ENCODE data around the gene TACO1.

TACO1 gene

GRCh38 chr17:63640038-63640437 is 39.3 kb downstream of the TACO1 start:
- DNase-seq (ENCODE audit: low spot score), result no peak

GRCh38 chr17:63641692-63642448 is 41.2 kb downstream of the TACO1 start:
- DNase-seq (ENCODE audit: low spot score), result no peak

- DNase-seq (ENCODE audit: low spot score), result no peak
Measured at GRCh38 chr17:63644846-63645245, 44.2 kb downstream of the TACO1 start.

- peak; percentile 45 for DNase-seq (ENCODE audit: low spot score)
Measured at GRCh38 chr17:63645775-63646487, 45.2 kb downstream of the TACO1 start.

DNA sequence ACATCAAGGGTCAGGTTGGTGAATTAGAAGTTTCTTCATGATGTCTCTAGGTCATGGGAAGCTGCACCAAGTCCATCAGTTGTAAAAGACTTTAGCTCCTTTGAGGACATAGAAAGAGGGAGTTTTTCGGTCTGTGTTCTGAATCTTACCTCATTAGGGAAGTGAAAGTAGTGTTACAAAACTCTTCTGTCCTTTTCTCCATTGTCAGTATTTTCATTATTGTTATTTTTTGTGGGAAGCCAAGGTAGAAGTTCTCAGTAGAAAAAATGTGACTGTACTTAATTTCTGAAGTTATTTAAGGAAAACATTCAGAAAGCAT is 45.8 kb downstream of the TACO1 start:
- DNase-seq (ENCODE audit: low spot score), result no peak

- DNase-seq (ENCODE audit: low spot score), result peak; percentile 52
Measured at GRCh38 chr17:63647065-63647725, 46.5 kb downstream of the TACO1 start.

- no peak for DNase-seq (ENCODE audit: low spot score)
Measured at GRCh38 chr17:63647936-63648335, 47.2 kb downstream of the TACO1 start.

- DNase-seq (ENCODE audit: low spot score), result no peak
Measured at GRCh38 chr17:63649813-63650212, 49.1 kb downstream of the TACO1 start.

GRCh38 chr17:63652106-63652505 is 51.4 kb downstream of the TACO1 start:
- no peak for DNase-seq (ENCODE audit: low spot score)

DNA sequence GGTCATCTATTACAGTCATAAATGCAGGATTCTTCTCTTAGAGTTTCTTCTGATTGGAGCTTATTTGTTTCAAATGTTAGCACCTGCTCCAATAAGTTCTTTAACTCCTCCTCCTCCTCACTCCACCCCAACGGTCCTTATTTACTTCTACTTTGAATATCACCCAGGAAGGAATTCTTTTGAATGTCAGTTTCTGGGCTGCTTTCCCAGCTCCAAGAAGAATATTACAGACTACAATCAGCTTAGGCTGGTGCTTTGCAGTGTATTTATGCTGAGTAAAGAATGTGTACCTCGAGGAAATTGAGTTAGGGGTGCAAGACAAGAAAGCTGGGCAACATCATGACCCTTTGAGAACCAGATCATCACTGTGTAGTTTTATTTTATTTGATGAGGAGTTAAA is 52.4 kb downstream of the TACO1 start:
- DNase-seq (ENCODE audit: low spot score), result no peak

DNA sequence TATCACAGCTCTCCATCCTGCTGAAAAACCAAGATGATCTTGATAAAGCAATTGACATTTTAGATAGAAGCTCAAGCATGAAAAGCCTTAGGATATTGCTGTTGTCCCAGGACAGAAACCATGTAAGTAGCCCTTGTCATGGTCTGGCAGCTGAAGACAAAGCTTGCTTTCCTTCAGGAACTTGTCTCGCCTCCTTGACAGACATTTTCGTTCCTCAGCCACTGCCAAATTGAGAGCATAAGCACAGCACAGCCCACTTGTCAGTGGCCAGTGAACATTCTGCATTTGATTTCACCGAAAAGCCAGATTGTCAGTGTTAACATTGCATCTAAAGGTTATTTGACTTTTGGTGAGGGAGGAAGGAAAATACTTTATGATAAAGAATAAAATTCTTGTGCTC is 57.1 kb downstream of the TACO1 start:
- no peak for DNase-seq (ENCODE audit: low spot score)
